ENCODE measurements around the gene TBX18. TPM values are rescaled to one million over a fixed set of nuclear protein-coding genes. Genes with fewer than 3 reads are reported as not detected.

Gene TBX18
- total RNA-seq, 1 donor from 2014 or later = 1.3 TPM

- TF ChIP-seq CTCF (IDR thresholded peaks at IDR 0.05; ENCODE audit: insufficient read depth, low read length, severe bottlenecking) = no peak
- FAIRE-seq = no peak
- no peak overlapping the region for H3K4me3 ChIP-seq (ENCODE audit: low read depth, low read length)
- no peaks in the 10 kb centered on the region for H3K36me3 ChIP-seq (ENCODE audit: control insufficient read depth, insufficient read depth, low read length)
- DNase-seq (ENCODE audit: low read depth) = no peak
- peaks cover 54% of the 10 kb centered on the region for H3K27me3 ChIP-seq (ENCODE audit: control insufficient read depth, insufficient read depth, low read length)
Observed at GRCh38 chr6:84773133-84773430, 8.7 kb upstream of the TBX18 start.

DNA sequence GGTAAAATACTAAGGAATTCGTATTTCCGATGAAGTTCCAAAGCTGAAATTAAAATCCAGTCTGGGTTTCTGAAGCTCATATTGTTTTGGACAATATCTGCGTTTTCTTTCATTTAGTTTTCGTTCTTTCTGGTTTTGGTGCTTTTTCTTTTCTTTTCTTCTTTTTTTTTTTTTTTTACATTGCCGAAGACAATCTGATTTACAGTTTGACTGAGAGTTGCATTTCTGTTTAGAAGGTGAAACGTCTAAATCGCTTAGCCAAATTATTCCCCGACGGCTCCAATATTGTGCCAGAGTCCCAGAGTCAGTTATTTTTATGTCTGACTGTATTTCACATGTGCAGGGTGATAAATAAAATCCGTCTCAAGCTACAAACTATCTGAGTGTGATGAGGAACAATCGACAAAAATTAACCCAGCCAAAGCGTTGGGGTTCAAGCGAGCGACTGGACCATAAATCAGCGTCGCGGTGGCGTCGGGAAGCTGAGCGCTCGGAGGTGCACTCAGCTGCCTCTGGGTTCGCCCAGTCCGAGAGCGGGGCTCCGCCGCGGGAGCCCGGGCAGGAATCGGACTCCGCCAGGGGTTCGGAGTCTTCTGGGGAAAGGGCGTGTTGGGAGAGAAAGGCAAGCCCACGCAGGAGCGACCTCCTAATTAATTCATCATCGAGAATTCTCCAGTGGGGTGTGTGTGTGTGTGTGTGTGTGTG is 8.2 kb upstream of the TBX18 start:
- DNase-seq (ENCODE audit: low read depth) (no peak), FAIRE-seq (no peak)
- Histone ChIP-seq H3K36me3 (ENCODE audit: control insufficient read depth, insufficient read depth, low read length) (no peaks in the 10 kb centered on the region), H3K27me3 (ENCODE audit: control insufficient read depth, insufficient read depth, low read length) (peaks cover 54% of the 10 kb centered on the region), H3K4me3 (ENCODE audit: low read depth, low read length) (no peak overlapping the region)
- no peak for TF ChIP-seq CTCF (IDR thresholded peaks at IDR 0.05; ENCODE audit: insufficient read depth, low read length, severe bottlenecking)

- H3K36me3 ChIP-seq (ENCODE audit: control insufficient read depth, insufficient read depth, low read length) = no peaks in the 10 kb centered on the region
- FAIRE-seq (no peak), DNase-seq (ENCODE audit: low read depth) (no peak)
- TF ChIP-seq CTCF (IDR thresholded peaks at IDR 0.05; ENCODE audit: insufficient read depth, low read length, severe bottlenecking) = no peak
- H3K4me3 ChIP-seq (ENCODE audit: low read depth, low read length) = no peak overlapping the region
- peaks cover 58% of the 10 kb centered on the region for H3K27me3 ChIP-seq (ENCODE audit: control insufficient read depth, insufficient read depth, low read length)
Observed at GRCh38 chr6:84771756-84772356, 7.5 kb upstream of the TBX18 start.

DNA sequence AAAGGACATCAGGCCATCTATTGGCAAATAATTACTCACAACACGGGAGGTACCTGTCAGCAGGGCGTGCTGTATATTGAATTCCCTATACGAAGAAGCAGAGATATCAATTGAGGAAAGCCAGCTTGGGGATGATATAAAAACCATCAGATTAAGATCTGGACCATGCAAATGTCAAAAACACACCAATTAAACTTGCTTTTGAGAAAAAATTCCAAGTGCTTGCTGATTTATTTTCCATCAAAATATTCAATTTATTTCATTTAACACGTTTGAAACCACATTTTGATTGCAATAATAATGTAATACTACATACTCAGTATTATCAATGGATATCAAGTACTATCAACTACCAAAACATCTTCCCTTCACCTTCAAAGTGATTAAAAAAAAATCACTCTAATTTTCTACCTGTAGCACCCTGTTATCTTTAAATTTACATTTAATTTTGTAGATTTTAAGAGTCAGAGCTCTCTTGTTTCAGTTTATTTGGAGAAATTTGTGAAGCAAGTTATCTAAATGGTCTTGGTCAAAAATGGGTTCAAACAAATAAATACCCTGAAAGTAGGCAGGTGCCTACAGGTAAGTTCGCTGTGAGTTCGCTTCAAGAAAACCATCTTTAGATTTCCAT is 6.8 kb upstream of the TBX18 start:
- H3K27me3 ChIP-seq (ENCODE audit: control insufficient read depth, insufficient read depth, low read length) = peaks cover 65% of the 10 kb centered on the region
- no peaks in the 10 kb centered on the region for H3K36me3 ChIP-seq (ENCODE audit: control insufficient read depth, insufficient read depth, low read length)
- no peak for FAIRE-seq

GRCh38 chr6:84770521-84770920 is 6.1 kb upstream of the TBX18 start:
- FAIRE-seq = no peak
- no peak for DNase-seq (ENCODE audit: low read depth)
- Histone ChIP-seq H3K4me3 (ENCODE audit: low read depth, low read length) (no peak overlapping the region), H3K36me3 (ENCODE audit: control insufficient read depth, insufficient read depth, low read length) (no peaks in the 10 kb centered on the region), H3K27me3 (ENCODE audit: control insufficient read depth, insufficient read depth, low read length) (peaks cover 69% of the 10 kb centered on the region)
- no peak for TF ChIP-seq CTCF (IDR thresholded peaks at IDR 0.05; ENCODE audit: insufficient read depth, low read length, severe bottlenecking)

More for the DNA sequence above, 6.8 kb upstream of the TBX18 start:
- TF ChIP-seq CTCF (IDR thresholded peaks at IDR 0.05; ENCODE audit: insufficient read depth, low read length, severe bottlenecking) = no peak
- no peak overlapping the region for H3K4me3 ChIP-seq (ENCODE audit: low read depth, low read length)
- DNase-seq (ENCODE audit: low read depth) = no peak
